Right renal pelvis (tissue), 4 donors: ENCODE measurements around the gene CNGB1. TPM values are rescaled to one million over a fixed set of nuclear protein-coding genes. Genes with fewer than 3 reads are reported as not detected.
"Not testable (repeated sequence)": the region's sequence is repeated elsewhere in the genome, so short reads cannot be mapped to it uniquely, and the experiment has no call there.

ENCODE experiments used
- DNase-seq, 4 donors: peaks; one replicate each; pipeline ENCODE4 v3.0.0-alpha.2; 2013; ENCODE audit warnings: low read depth in 4 of 4, low spot score in 3 of 4, missing footprints in 1 of 4
- polyA plus RNA-seq, 4 donors: library from polyadenylated mRNA; unstranded; fragments of 120-200 nt; gene quantifications; one replicate each; pipeline ENCODE4 v1.2.1, GENCODE V29; 2013; ENCODE audit not compliant: insufficient read length in 4 of 4

Gene CNGB1
- polyA plus RNA-seq, 4 donors = 0.03 to 0.27 (median 0.11) TPM

- no peak for DNase-seq
These were observed 128.3 kb downstream of the CNGB1 start for GRCh38 chr16:57842601-57843000.

- no peak for DNase-seq
These were observed 130.1 kb downstream of the CNGB1 start for GRCh38 chr16:57840833-57841232.

GRCh38 chr16:57838161-57838560 lies 132.8 kb downstream of the CNGB1 start:
- DNase-seq = no peak

- no peak for DNase-seq
These were observed 133.4 kb downstream of the CNGB1 start for GRCh38 chr16:57837305-57838125.

GRCh38 chr16:57835439-57835838 lies 135.5 kb downstream of the CNGB1 start:
- not testable (repeated sequence) for DNase-seq

GRCh38 chr16:57834936-57835335 lies 136.0 kb downstream of the CNGB1 start:
- no peak for DNase-seq

Other genes with a start within 250 kb of the CNGB1 start
- gene KATNB1, start 235.4 kb downstream of the CNGB1 start, polyA plus RNA-seq = 10 to 100 TPM; 17.5 to 24.4 (median 20.7) TPM
- 10 to 100 TPM; 48.6 to 67.8 (median 50.9) TPM for gene KIFC3, start 168.6 kb downstream of the CNGB1 start, polyA plus RNA-seq
- gene ZNF319, start 29.5 kb upstream of the CNGB1 start, polyA plus RNA-seq = 10 to 100 TPM; 10.4 to 12.3 (median 11.4) TPM
- 10 to 100 TPM; 22.2 to 25.2 (median 24.1) TPM for gene USB1, start 30.3 kb upstream of the CNGB1 start, polyA plus RNA-seq
- 10 to 100 TPM; 13.7 to 22.2 (median 14.4) TPM for gene MMP15, start 54.6 kb upstream of the CNGB1 start, polyA plus RNA-seq
- gene CFAP20, start 158.3 kb upstream of the CNGB1 start, polyA plus RNA-seq = 10 to 100 TPM; 68.1 to 78.8 (median 71.6) TPM
- 10 to 100 TPM; 64.5 to 74.9 (median 70.2) TPM for gene CSNK2A2, start 227.0 kb upstream of the CNGB1 start, polyA plus RNA-seq